ENCODE data around the gene TMPRSS4. TPM values are rescaled to one million over a fixed set of nuclear protein-coding genes. Genes with fewer than 3 reads are reported as not detected.

TMPRSS4 gene
- total and polyA plus RNA-seq, 4 donors, result 4.8 to 10.1 (median 8.7) TPM

DNA sequence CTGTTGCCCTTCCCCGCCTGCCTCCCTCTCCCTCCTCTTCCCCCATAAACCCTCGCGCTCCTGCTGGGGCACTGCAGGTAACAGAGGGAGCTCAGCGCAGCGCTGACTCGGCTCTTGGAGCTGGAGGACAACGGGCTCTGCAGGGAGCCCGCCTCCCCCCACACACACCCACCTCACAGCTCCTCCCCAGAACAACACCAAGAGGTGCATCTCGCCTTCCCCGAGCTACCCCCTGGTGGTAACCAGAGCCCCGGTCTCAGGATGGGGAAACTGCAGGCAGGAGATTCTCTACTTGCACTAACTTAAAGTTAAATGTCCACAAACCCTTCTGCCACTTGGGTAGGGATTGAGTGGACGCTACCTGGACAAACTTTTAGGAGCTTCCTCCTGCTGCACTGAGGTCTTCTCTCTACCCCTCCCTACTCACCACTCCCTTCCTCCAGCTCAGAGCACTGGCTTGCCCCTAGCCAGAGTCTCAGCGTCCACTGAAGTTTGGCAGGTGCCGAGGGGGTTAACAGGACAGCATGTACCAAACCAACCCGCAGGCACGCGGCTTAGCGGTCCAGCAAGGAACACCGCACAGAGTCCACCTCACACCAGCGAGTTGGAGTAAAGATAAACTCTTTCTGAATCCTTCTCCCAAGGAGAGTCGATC lies 79.8 kb downstream of the TMPRSS4 start:
- no peaks in the 10 kb centered on the region for H3K36me3 ChIP-seq (ENCODE audit: control insufficient read depth in 4 of 4, insufficient read depth in 4 of 4, low read length in 4 of 4)
- no peak overlapping the region for H3K9ac ChIP-seq (ENCODE audit: insufficient read depth in 1 of 2, low read length in 2 of 2)
- DNase-seq (no peak), ATAC-seq (ENCODE audit: insufficient read depth, low FRiP score) (no peak)
- no peak overlapping the region for H3K4me3 ChIP-seq
- 9 to 10% methylated on average over 19 to 21 of the region's 21 CpGs for WGBS, 2 donors
- peaks cover 0 to 55% (median 32%) of the 10 kb centered on the region in 3 donors for H3K27me3 ChIP-seq (ENCODE audit: control insufficient read depth in 3 of 3, insufficient read depth in 3 of 3, low read length in 2 of 3)
- peaks cover 0 to 46% (median 7%) of the 10 kb centered on the region in 5 donors for H3K4me1 ChIP-seq (ENCODE audit: control insufficient read depth in 5 of 5, insufficient read depth in 5 of 5, low read length in 5 of 5)
- TF ChIP-seq, protein P1, sequence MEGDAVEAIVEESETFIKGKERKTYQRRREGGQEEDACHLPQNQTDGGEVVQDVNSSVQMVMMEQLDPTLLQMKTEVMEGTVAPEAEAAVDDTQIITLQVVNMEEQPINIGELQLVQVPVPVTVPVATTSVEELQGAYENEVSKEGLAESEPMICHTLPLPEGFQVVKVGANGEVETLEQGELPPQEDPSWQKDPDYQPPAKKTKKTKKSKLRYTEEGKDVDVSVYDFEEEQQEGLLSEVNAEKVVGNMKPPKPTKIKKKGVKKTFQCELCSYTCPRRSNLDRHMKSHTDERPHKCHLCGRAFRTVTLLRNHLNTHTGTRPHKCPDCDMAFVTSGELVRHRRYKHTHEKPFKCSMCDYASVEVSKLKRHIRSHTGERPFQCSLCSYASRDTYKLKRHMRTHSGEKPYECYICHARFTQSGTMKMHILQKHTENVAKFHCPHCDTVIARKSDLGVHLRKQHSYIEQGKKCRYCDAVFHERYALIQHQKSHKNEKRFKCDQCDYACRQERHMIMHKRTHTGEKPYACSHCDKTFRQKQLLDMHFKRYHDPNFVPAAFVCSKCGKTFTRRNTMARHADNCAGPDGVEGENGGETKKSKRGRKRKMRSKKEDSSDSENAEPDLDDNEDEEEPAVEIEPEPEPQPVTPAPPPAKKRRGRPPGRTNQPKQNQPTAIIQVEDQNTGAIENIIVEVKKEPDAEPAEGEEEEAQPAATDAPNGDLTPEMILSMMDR (IDR thresholded peaks at IDR 0.05; ENCODE audit: control extremely low read depth, extremely low read depth), result no peak
- peaks cover 0 to 4% (median 0%) of the 10 kb centered on the region in 4 donors for H3K9me3 ChIP-seq (ENCODE audit: control insufficient read depth in 4 of 4, insufficient read depth in 3 of 4, low read length in 3 of 4)
- H3K27ac ChIP-seq (ENCODE audit: low read depth in 1 of 2, low read length in 1 of 2), result no peak overlapping the region

DNA sequence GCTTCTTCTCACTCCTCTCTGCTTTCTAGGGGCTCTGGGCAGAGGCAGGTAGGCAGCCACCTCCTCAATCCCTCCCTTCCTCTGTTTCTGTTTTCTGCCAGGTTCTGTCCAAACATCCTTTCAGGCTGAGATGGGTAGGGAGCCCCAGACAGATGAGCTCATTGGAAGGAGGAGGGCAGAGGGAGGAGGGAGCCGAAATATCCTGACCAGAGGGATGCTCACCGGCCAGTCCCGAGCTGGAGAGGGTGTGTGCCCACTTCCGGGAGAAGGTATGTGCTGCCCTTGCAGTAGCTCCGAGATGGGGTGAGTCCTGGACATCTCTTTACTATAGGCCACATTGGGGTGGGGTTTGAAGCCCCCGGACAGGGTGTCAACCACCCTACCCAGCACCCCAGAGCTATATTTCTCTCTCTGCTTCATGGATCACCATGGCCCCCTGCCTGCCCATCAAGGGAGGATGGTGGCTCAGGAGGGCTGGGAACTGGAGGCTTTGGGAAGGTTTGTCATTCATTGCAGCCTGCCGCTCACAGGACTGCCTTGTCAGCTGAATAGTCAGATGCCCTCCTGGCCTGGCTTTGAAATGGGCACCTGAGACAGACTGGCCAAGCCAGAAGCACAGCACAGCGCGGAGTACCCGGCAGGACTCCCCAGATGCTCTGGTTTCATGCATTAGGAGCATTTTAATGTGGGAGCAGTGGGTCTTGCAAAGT lies 80.5 kb downstream of the TMPRSS4 start:
- ATAC-seq (ENCODE audit: insufficient read depth, low FRiP score), result no peak
- Histone ChIP-seq H3K4me1 (ENCODE audit: control insufficient read depth in 5 of 5, insufficient read depth in 5 of 5, low read length in 5 of 5) (peaks cover 0 to 39% (median 5%) of the 10 kb centered on the region in 5 donors), H3K27ac (ENCODE audit: low read depth in 1 of 2, low read length in 1 of 2) (no peak overlapping the region), H3K9me3 (ENCODE audit: control insufficient read depth in 4 of 4, insufficient read depth in 3 of 4, low read length in 3 of 4) (peaks cover 0 to 4% (median 0%) of the 10 kb centered on the region in 4 donors), H3K36me3 (ENCODE audit: control insufficient read depth in 4 of 4, insufficient read depth in 4 of 4, low read length in 4 of 4) (no peaks in the 10 kb centered on the region), H3K4me3 (no peak overlapping the region), H3K9ac (ENCODE audit: insufficient read depth in 1 of 2, low read length in 2 of 2) (no peak overlapping the region), H3K27me3 (ENCODE audit: control insufficient read depth in 3 of 3, insufficient read depth in 3 of 3, low read length in 2 of 3) (peaks cover 0 to 51% (median 32%) of the 10 kb centered on the region in 3 donors)
- TF ChIP-seq, protein P1 (IDR thresholded peaks at IDR 0.05; ENCODE audit: control extremely low read depth, extremely low read depth), result no peak
- no peak for DNase-seq
- WGBS, 2 donors, result 47 to 61% methylated on average over 10 of the region's 10 CpGs

DNA sequence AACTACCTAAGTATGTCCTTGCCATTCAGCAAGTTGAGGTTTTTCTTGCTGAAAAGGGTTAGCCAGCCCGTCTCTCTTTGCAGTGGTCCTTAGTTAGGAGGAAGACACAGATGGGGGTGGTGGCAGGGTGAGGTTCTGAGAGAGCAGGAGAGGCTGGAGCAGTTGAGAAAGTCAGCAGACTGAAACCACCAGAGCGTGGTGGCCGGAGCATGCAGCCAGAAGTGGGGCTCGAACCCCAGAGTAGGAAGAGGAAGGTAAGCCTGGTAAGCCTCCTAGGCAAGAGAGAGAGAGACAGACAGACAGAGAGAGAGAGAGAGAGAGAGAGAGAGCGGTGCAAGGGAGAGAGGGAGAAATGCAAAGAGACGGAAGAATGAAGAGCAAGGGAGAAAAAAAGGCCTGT lies 84.9 kb downstream of the TMPRSS4 start:
- no peak for DNase-seq
- Histone ChIP-seq H3K4me1 (ENCODE audit: control insufficient read depth in 5 of 5, insufficient read depth in 5 of 5, low read length in 5 of 5) (peaks cover 0 to 13% (median 1%) of the 10 kb centered on the region in 5 donors), H3K9me3 (ENCODE audit: control insufficient read depth in 4 of 4, insufficient read depth in 3 of 4, low read length in 3 of 4) (peaks cover 0 to 4% (median 0%) of the 10 kb centered on the region in 4 donors), H3K27me3 (ENCODE audit: control insufficient read depth in 3 of 3, insufficient read depth in 3 of 3, low read length in 2 of 3) (peaks cover 0 to 19% (median 10%) of the 10 kb centered on the region in 3 donors), H3K9ac (ENCODE audit: insufficient read depth in 1 of 2, low read length in 2 of 2) (no peak overlapping the region), H3K36me3 (ENCODE audit: control insufficient read depth in 4 of 4, insufficient read depth in 4 of 4, low read length in 4 of 4) (no peaks in the 10 kb centered on the region), H3K27ac (ENCODE audit: low read depth in 1 of 2, low read length in 1 of 2) (no peak overlapping the region), H3K4me3 (no peak overlapping the region)
- TF ChIP-seq, protein P1 (IDR thresholded peaks at IDR 0.05; ENCODE audit: control extremely low read depth, extremely low read depth), result no peak
- no peak for ATAC-seq (ENCODE audit: insufficient read depth, low FRiP score)
- WGBS, 2 donors, result 79 to 82% methylated on average over 5 to 6 of the region's 6 CpGs
